Endometrial microvascular endothelial cells (primary cell): ENCODE results near the gene CNTNAP1. TPM values are rescaled to one million over a fixed set of nuclear protein-coding genes. Genes with fewer than 3 reads are reported as not detected.
"Not testable (repeated sequence)": the region's sequence is repeated elsewhere in the genome, so short reads cannot be mapped to it uniquely, and the experiment has no call there.

Experiments
- in situ Hi-C: cut with HindIII; loops from 2 replicates; pipeline ENCODE4 v1.10.0; 2017; ENCODE audit warnings: low sequenced_read_pairs, low pct_unique_long_range_greater_than_20kb; ENCODE audit errors: inconsistent ontology term
- total RNA-seq: library from RNA; depleted of rRNA; stranded (reverse); fragments of >200 nt; gene quantifications from one replicate; pipeline ENCODE4 v1.2.3, GENCODE V29; 2015; ENCODE audit errors: inconsistent ontology term

Gene CNTNAP1
- total RNA-seq, 1 donor from 2014 or later = 29.7 TPM

DNA sequence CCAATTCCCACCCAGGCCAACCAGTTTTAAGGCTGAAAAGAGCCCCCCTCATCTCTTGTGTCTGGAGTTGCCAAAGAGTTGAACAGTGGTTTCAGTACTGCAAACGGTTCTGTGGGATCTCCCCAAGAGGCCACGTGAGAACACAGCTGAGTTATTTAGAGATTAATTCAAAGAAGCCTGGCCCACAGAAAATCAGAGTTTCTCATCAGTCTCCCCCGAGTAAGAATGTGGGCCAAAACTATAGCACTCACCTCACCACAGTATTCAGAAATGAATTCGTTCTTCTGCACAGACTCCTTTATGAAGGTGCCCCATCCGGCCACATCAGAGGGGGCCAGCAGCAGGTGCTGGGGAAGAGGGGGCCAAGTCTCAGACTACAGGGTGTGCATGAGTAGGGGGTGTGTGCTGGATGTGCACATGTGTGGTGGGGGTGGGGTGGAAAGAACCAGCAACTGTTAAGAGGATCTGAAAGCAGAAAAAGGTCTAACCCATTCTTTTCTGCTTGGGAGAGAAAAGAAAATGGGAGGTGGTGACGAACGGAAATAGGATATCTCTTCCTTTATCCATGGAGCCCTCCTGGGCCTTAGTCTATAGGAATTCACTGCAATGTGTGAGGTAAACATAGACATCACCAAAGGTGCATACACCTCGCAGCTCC, 22.6 kb downstream of the CNTNAP1 start:
- in situ Hi-C loops = no loop called here

DNA sequence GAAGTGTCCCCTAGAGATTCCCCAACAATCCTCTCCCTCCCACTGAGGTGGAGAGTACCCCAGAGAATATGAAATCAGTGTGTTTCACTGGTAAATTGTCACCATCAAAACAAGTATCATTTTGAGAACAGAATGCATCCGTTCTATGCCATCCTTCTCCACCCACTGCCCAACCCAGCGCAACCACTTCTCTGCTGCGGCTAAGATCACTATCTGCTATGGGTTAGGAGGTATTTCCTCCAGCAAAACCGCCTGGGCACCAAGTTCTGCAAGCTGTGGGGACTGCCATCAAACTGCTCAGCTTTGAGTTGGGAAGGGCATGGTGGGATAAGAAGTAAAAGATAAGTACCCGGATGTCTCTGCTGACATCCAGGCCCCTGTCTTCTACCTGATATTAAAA, 24.4 kb downstream of the CNTNAP1 start:
- in situ Hi-C loops = no loop called here

DNA sequence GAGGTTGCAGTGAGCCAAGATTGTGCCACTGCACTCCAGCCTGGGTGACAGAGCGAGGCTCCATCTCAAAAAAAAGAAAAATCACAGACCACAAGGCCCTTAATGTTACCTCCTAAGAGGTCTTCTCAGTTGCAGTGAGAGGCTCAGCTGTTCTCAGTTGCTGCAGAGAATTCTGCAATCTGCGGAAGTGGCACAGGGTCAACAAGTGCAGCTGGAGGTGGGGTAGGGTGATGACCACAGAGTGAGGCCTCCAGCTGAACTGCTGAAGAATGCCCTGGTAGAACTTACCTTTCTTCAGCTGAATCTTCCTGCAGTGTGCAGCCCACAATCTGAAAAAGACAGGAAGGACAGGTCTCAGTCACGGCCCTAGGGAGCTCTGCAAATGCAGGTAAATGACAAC, 26.3 kb downstream of the CNTNAP1 start:
- in situ Hi-C loops = no loop called here

DNA sequence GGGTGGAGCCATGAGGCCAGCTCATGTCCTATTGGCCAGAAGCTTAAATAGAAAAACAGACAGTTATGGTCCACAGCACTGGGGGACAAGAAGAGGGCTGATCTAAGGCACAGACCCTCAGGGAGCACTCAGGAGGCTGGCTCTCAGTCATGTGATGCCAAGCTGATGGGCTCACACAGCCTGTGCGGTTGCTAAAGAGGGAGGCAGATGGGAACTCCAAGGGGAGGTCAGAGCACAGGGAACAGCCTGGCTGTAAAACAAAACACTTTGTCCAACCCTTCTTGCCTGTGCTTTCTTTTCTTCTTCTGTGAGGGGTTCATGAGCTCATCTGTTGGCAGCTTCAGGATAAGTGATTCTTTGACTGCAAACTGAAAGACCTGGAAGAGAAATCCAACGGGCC, 27.2 kb downstream of the CNTNAP1 start:
- in situ Hi-C loops = no loop called here

DNA sequence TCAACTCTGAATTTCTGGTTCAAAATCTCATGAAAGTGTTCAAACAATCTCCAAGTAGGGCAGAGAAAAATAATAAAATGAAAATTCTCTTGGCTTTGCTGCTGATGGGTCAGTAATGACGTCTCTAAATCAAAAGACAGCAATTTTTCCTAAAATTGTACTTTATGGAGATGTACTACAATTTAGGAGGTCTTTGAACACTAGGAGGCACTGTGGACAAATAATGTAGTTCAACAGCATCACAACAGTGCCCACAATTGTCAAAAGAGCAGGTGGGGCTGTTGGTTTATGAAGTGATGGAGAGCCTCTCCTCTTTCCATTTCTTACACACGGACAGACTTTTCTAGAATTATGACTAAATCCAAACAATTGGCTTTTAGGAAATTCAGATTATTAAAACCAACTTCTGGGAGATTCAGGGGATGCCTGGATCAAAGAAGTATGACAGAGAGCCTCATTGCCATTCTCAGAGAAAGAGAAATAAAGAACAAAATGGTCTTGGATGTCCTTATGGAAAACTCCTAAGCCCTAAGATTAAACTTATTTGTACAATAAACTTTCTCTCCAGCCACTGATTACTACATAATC, 38.8 kb downstream of the CNTNAP1 start:
- in situ Hi-C loops = no loop called here

DNA sequence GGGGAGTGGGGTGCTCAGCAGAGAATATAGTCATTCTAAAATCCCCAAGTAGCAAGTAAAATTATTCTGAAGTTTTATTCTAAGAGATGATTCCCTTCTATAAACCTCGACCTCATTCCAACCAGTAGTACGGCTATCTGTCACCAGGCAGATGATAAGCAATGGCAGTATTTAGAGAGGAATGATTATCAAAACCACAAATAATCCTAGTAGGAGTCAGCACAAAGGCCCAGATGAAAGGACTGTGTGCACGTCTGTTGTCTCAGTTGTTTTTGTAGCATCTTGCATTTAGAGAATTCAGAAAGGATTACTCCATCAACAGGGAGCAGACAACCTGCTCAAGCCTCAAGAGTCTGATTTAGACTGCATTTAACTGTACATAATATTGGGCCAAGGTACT, 41.3 kb downstream of the CNTNAP1 start:
- in situ Hi-C loops = no loop called here

DNA sequence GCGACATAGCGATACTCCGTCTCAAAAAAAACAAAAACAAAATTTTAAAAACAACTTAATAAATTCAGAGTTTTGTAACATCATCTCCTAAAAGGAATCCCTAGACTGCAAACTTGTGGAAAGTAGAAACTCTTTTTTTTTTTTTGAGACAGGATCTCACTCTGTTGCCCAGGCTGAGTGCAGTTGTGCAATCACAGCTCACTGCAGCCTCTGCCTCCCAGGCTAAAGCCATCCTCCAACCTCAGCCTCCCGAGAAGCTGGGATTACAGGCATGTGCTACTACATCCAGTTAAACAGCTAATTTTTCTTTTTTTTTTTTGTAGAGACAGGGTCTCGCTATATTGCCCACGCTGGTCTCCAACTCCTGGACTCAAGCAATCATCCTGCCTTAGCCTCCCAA, 42.8 kb downstream of the CNTNAP1 start:
- in situ Hi-C loops = no loop called here

DNA sequence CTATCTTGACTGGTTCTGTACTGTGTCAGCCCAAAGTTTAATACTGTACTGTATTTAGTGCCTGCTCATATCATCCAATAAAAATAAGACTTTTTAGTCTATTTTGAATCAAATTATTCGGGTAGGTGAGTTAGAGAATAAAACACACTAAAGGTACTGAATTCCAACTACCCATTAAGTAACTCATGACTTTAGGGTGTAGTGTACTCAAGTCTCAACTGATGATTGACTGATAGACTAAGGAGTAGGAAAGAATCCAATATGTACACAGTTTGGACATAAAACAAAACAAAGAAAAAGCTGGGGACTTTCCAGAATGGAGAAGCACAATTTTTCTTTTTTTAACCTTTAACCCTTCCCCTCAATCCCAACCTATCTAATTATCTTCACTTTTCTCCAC, 58.4 kb downstream of the CNTNAP1 start:
- in situ Hi-C loops = no loop called here

DNA sequence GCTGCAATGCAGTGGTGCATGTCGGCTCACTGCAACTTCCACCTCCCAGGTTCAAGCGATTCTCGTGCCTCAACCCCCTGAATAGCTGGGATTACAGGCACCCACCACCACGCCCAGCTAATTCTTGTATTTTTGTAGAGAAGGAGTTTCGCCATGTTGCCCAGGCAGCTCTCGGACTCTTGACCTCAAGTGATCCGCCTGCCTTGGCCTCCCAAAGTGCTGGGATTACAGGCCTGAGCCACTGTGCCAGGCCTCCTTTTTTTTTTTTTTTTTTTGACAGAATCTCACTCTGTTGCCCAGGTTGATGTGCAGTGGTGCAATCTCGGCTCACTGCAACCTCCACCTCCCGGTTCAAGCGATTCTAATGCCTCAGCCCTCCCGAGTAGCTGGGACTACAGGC, 60.6 kb downstream of the CNTNAP1 start:
- in situ Hi-C loops = not testable (repeated sequence)

DNA sequence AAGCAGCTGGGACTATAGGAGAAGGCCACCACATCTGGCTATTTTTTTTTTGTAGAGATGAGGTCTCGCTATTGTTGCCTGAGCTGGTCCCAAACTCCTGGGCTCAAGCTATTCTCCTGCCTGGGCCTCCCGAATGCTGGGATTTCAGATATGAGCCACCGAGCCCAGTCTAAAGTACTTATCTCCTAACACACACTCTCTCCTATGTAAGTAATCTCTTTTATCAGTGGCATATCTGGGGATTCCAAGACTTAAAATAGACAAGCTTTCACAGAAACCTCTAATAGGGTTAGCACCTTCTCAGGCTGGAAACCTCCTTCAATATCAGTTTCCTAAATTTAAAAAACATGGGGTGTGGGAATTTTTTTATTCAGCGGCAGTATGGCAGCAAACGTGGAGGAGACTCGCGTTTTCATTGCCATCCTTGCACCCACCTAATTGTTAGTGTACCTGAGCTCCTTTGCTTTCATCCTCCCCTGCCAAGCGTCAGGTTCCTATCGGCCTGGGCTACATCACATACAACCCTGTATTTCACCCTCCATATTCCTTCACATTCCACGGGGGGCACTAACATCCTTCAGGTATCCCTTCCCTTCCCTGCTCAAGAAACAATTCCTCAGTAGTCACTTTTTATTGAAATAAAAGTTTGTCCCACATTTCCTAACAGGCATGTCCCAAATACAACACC, 61.4 kb downstream of the CNTNAP1 start:
- in situ Hi-C loops = no loop called here

DNA sequence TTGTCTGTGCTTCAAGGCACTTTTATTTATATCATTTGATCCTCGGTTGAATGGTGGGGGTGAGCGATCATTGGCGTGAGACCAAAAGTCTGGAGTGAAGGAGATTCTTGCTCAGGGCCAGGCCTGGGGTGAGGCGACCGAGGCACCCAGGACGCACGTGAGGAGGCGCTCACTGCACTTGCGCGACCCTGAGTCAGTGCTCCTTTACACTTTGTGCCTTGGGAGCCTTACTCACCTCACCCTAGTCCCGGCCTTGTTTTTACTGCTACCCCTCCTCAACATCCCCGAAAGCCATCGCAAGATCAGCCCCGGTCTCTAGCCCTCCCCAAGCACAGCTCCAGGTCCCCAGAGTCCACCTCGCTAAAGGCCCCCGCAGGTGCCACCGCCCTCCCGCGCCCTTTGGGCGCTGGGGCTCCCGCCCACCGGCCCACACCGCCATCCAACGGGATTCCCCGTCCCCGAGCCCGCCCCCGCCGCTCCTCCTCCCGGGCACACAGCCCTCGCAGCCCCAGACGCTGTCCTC, 62.0 kb downstream of the CNTNAP1 start:
- in situ Hi-C loops = no loop called here

DNA sequence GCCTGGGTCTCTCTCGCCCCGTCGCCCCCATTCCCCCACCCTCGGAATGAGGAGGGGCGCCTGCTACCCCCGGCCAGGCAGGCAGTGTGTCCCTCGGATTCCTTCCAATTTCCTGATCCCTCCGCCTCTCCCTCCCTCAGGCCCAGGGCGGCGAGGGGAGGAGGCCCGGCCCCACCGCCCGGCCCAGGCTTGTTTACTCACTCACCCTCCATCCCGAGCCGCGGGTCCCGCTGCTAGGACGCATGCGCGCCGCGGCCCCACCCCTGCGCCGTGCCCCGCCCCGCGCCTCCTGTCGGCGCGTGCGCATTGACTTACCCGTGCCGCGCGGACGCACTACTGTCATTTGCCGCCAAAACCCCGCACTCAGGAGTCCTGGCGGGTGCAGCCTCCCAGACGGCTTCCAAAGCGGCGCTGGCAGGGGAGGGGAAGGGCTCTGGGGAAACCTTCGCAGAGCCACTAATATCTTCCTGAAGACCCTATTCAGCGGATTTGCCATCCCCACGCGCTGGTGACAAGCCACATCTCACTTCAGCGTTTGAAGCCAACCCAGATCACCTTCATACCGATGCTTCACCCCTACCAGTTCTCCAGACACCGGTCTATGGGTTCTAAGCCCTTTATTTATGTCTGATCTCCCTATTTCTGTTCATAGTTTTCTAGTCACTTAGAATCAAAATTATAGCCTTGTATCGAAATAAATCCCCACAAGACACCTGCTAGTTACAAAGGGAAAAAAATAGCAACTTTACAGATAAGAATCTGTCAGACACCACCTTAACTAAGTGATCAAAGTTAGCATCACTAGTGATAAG, 62.7 kb downstream of the CNTNAP1 start, which contains the start of gene EZH1:
EZH1 (minus strand) TSS at position 235 of the 812 bp plus-strand sequence. CDS start 16,099 bp downstream, outside the sequence.
- in situ Hi-C loops = no loop called here

DNA sequence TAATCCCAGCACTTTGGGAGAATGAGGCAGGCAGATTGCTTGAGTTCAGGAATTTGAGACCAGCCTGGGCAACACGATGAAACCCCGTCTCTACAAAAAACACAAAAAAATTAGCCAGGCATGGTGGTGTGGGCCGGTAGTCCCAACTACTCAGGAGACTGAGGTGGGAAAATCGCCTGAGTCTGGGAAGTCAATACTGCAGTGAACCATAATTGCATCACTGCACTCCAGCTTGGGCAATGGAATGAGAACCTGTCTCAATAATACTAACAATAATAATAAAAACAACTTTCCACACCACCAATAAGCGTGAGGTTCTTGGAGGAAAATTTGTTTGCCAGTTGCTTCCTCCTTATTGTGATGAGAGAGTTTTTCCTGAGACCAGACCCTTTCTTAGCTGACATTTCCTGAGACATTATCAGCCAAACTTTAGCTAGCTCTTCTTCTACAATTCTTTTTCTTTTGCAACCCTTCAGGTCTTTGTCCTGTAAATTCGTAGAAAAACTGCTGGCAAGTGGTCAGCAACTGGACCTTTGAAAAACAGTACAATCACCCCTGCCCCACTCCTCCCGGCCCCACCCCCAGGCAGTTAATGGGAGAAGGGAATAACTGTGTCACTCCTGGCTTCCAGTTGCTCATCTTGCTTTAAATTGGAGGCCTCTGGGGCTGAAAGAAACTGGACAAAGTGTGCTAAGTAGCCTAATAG, 66.0 kb downstream of the CNTNAP1 start:
- in situ Hi-C loops = no loop called here

DNA sequence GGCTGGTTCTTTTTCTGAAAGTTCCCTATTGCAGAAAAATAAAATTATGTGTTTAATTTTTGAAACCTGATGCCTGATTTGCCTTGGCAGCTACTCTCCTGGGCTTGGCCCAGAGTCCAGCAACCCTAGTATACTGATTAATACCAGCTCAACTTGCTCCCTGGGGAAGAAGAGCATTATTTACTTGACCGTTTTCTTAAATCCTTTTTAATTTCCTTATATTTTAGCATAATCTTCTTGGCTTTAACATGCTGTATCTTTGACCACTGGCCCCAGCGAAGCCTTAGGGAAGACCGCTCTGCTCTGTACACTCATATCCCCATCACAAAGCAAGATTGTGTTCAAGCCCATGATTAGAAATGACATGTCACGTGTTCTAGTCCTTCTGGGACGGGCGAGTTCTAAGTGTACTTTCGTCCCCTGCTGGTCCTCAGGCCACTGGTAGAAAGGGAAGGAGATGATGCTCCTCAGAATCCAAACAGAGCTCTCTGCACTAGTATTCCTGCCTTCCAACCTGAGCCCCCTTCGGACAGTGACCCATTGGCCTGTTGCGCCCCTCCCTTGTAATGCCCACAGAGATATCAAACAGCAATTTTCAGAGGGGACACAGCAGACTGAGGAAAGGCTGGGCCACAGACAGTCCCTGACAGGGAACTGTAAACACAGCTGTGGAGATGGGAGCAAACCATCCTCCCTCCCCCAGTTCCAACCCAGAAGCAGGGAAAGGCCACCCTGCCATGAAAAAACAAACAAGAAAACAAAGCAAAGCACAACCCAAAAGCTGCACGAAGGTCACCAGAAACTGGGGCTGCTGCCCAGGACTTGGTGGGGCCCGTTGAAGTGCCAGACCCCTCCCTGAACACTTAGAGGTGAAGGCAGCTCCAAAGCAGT, 66.8 kb downstream of the CNTNAP1 start:
- in situ Hi-C loops = no loop called here
